H9 (cell line): Measurements from ENCODE around the gene RYR3. TPM values are rescaled to one million over a fixed set of nuclear protein-coding genes. Genes with fewer than 3 reads are reported as not detected.

Experiments
- DNase-seq: peaks from one replicate; pipeline ENCODE4 v3.0.0-alpha.2; 2017
- H2AFZ ChIP-seq: one replicate; pipeline ENCODE4 v1.6.1; 2013; ENCODE audit warnings: mild to moderate bottlenecking, low read length, control low read depth, moderate library complexity
- H2AK5ac ChIP-seq: 2 replicates; pipeline ENCODE4 v1.6.1; 2013; ENCODE audit warnings: low read length, control low read depth, mixed read lengths; ENCODE audit not compliant: insufficient read length
- H2BK120ac ChIP-seq: one replicate; pipeline ENCODE4 v1.6.1; 2013; ENCODE audit warnings: low read depth, mild to moderate bottlenecking, low read length, control low read depth, inconsistent platforms; ENCODE audit not compliant: poor library complexity, severe bottlenecking
- H2BK12ac ChIP-seq: 2 replicates; pipeline ENCODE4 v1.6.1; 2013; ENCODE audit warnings: low read length, control low read depth, mixed read lengths, low read depth; ENCODE audit not compliant: insufficient read length
- H2BK15ac ChIP-seq: 2 replicates; pipeline ENCODE4 v1.6.1; 2013; ENCODE audit warnings: low read depth, low read length, control low read depth
- H2BK20ac ChIP-seq: one replicate; pipeline ENCODE4 v1.6.1; 2013; ENCODE audit warnings: low read depth, mild to moderate bottlenecking, low read length, control low read depth, inconsistent platforms; ENCODE audit not compliant: poor library complexity, severe bottlenecking
- H2BK5ac ChIP-seq: 2 replicates; pipeline ENCODE4 v1.6.1; 2013; ENCODE audit warnings: low read length, control low read depth, mixed read lengths; ENCODE audit not compliant: insufficient read length
- H3K14ac ChIP-seq: 2 replicates; pipeline ENCODE4 v1.6.1; 2013; ENCODE audit warnings: low read length, control low read depth; ENCODE audit not compliant: insufficient read depth
- H3K18ac ChIP-seq: 2 replicates; pipeline ENCODE4 v1.6.1; 2013; ENCODE audit warnings: low read depth, mild to moderate bottlenecking, mixed read lengths, low read length, control low read depth; ENCODE audit not compliant: insufficient read length
- H3K23ac ChIP-seq: 2 replicates; pipeline ENCODE4 v1.6.1; 2013; ENCODE audit warnings: low read length, control low read depth, mixed read lengths, low read depth; ENCODE audit not compliant: insufficient read length
- H3K23me2 ChIP-seq: 2 replicates; pipeline ENCODE4 v1.6.1; 2013; ENCODE audit warnings: low read depth, mild to moderate bottlenecking, mixed read lengths, low read length, control low read depth; ENCODE audit not compliant: insufficient read length, poor library complexity, severe bottlenecking
- H3K27ac ChIP-seq: 2 replicates; pipeline ENCODE4 v1.5.1; 2013; ENCODE audit warnings: low read length, control low read depth, mixed read lengths, low read depth; ENCODE audit not compliant: insufficient read length
- H3K27me3 ChIP-seq: 2 replicates; pipeline ENCODE4 v1.6.1; 2013; ENCODE audit warnings: low read length, control low read depth, inconsistent platforms; ENCODE audit not compliant: insufficient read depth
- H3K4ac ChIP-seq: 2 replicates; pipeline ENCODE4 v1.6.1; 2013; ENCODE audit warnings: low read depth, mild to moderate bottlenecking, control low read depth, inconsistent platforms, low read length, moderate library complexity
- H3K4me1 ChIP-seq: 2 replicates; pipeline ENCODE4 v1.6.1; 2013; ENCODE audit warnings: low read length, control low read depth, inconsistent platforms; ENCODE audit not compliant: insufficient read depth
- H3K4me2 ChIP-seq: 2 replicates; pipeline ENCODE4 v1.6.1; 2013; ENCODE audit warnings: low read length, control low read depth, mixed read lengths; ENCODE audit not compliant: insufficient read length, insufficient read depth
- H3K56ac ChIP-seq: 2 replicates; pipeline ENCODE4 v1.6.1; 2013; ENCODE audit warnings: low read depth, mild to moderate bottlenecking, mixed read lengths, low read length, control low read depth; ENCODE audit not compliant: insufficient read length
- H3K79me1 ChIP-seq: 2 replicates; pipeline ENCODE4 v1.6.1; 2013; ENCODE audit warnings: low read depth, mild to moderate bottlenecking, moderate library complexity, low read length, control low read depth, inconsistent platforms; ENCODE audit not compliant: insufficient read depth, poor library complexity, severe bottlenecking
- H3K79me2 ChIP-seq: 2 replicates; pipeline ENCODE4 v1.6.1; 2013; ENCODE audit warnings: low read length, control low read depth, inconsistent platforms; ENCODE audit not compliant: insufficient read depth
- H3K9ac ChIP-seq: 2 replicates; pipeline ENCODE4 v1.6.1; 2013; ENCODE audit warnings: low read length, control low read depth, mixed read lengths; ENCODE audit not compliant: insufficient read length; ENCODE audit errors: extremely low read depth
- H3K9me3 ChIP-seq: one replicate; pipeline ENCODE4 v1.6.1; 2013; ENCODE audit warnings: low read depth, low read length, inconsistent platforms; ENCODE audit not compliant: control insufficient read depth
- H3T11ph ChIP-seq: one replicate; pipeline ENCODE4 v1.6.1; 2013; ENCODE audit warnings: mild to moderate bottlenecking, low read length, control low read depth, inconsistent platforms
- H4K20me1 ChIP-seq: one replicate; pipeline ENCODE4 v1.6.1; 2013; ENCODE audit not compliant: control insufficient read depth, insufficient read length, insufficient read depth
- H4K5ac ChIP-seq: 2 replicates; pipeline ENCODE4 v1.6.1; 2013; ENCODE audit warnings: low read depth, mild to moderate bottlenecking, mixed read lengths, low read length, control low read depth; ENCODE audit not compliant: insufficient read length
- H4K8ac ChIP-seq: replicated peaks from 2 replicates; pipeline ENCODE4 v1.6.1; 2013; ENCODE audit warnings: low read length, control low read depth, mixed read lengths, low read depth; ENCODE audit not compliant: insufficient read length
- H4K91ac ChIP-seq: 2 replicates; pipeline ENCODE4 v1.6.1; 2013; ENCODE audit warnings: low read depth, mild to moderate bottlenecking, moderate library complexity, mixed read lengths, low read length, control low read depth; ENCODE audit not compliant: insufficient read length
- H3K27ac Mint-ChIP-seq, 3 experiments: 2 replicates in 2 of 3; 3 replicates in 1 of 3; pipeline ENCODE4 v1.8.0; 2020 to 2021; ENCODE audit warnings: mixed read lengths in 3 of 3, mild to moderate bottlenecking in 1 of 3, moderate library complexity in 1 of 3
- H3K27me3 Mint-ChIP-seq: 2 replicates; pipeline ENCODE4 v1.8.0; 2021; ENCODE audit warnings: low read depth, mild to moderate bottlenecking, moderate library complexity, mixed read lengths
- H3K36me3 Mint-ChIP-seq, 3 experiments: 2 replicates in 2 of 3; 3 replicates in 1 of 3; pipeline ENCODE4 v1.8.0; 2020 to 2021; ENCODE audit warnings: low read depth in 3 of 3, mixed read lengths in 3 of 3; ENCODE audit not compliant: insufficient read depth in 1 of 3
- H3K4me1 Mint-ChIP-seq, 2 experiments: 2 replicates each; pipeline ENCODE4 v1.8.0; 2020; ENCODE audit warnings: mixed read lengths in 2 of 2
- H3K4me3 Mint-ChIP-seq, 2 experiments: 2 replicates in 1 of 2; 3 replicates in 1 of 2; pipeline ENCODE4 v1.8.0; 2020 to 2021; ENCODE audit warnings: mild to moderate bottlenecking in 2 of 2, mixed read lengths in 2 of 2, moderate library complexity in 1 of 2
- H3K9me3 Mint-ChIP-seq, 2 experiments: 2 replicates in 1 of 2; 3 replicates in 1 of 2; pipeline ENCODE4 v1.8.0; 2020; ENCODE audit warnings: mild to moderate bottlenecking in 2 of 2, mixed read lengths in 2 of 2, moderate library complexity in 1 of 2
- CTCF ChIP-seq: fragments of 200-600 bp; sonication (generic); conservative IDR thresholded peaks from 3 replicates; pipeline ENCODE4 v1.8.0; 2021; ENCODE audit warnings: antibody characterized with exemption, mild to moderate bottlenecking
- WGBS: extraction: QIAGEN DNeasy Blood & Tissue Kit; methylation state at CpG from one replicate; pipeline ENCODE4 v1.1.7; 2013; ENCODE audit warnings: missing lambda C conversion rate, low lambda C conversion rate, mixed read lengths; ENCODE audit not compliant: insufficient read length; ENCODE audit errors: extremely low coverage; 5-methylcytosine and 5-hydroxymethylcytosine counted together
- total RNA-seq: library from RNA; stranded (reverse); gene quantifications from 2 replicates; pipeline ENCODE4 v1.2.1, GENCODE V29; 2021

Gene RYR3
- total RNA-seq, 1 experiment from 2014 or later, result 0.85 TPM

- Histone ChIP-seq H2BK15ac (no peak overlapping the region), H2BK12ac (no peak overlapping the region), H3K9me3 (no peaks in the 10 kb centered on the region), H3K27me3 (no peaks in the 10 kb centered on the region), H4K5ac (no peak overlapping the region), H3K4me2 (no peak overlapping the region), H3K18ac (no peak overlapping the region), H3K23me2 (no peaks in the 10 kb centered on the region), H3K9ac (no peak overlapping the region), H2BK120ac (no peak overlapping the region), H2AFZ (no peak overlapping the region), H3K4ac (no peak overlapping the region), H4K20me1 (no peaks in the 10 kb centered on the region), H3K4me1 (no peaks in the 10 kb centered on the region), H2BK20ac (no peak overlapping the region), H3K23ac (no peak overlapping the region), H3K14ac (no peak overlapping the region), H3K79me2 (no peaks in the 10 kb centered on the region), H4K8ac (no peak overlapping the region), H2AK5ac (no peak overlapping the region), H3K79me1 (no peaks in the 10 kb centered on the region), H2BK5ac (no peak overlapping the region), H4K91ac (no peak overlapping the region), H3K56ac (no peak overlapping the region), H3T11ph (no peak overlapping the region), H3K27ac (no peak overlapping the region)
- Mint-ChIP-seq H3K27me3 (no peaks in the 10 kb centered on the region), H3K27ac (no peak overlapping the region), H3K36me3 (no peaks in the 10 kb centered on the region; a peak in 1 of 7 replicates), H3K9me3 (no peaks in the 10 kb centered on the region), H3K4me1 (peaks cover 5 to 11% of the 10 kb centered on the region in 2 experiments; a peak in 2 of 4 replicates), H3K4me3 (no peak overlapping the region)
- no peak for DNase-seq
- no CpG with 5 or more reads among the region's 9 CpGs for WGBS
- no peak for TF ChIP-seq CTCF
Measured at GRCh38 chr15:33644304-33644703, 333.5 kb downstream of the RYR3 start.
